Astrocyte (in vitro differentiated cells and primary cell): Measurements from ENCODE around the gene LRRC74A.
"Not testable (repeated sequence)": the region's sequence is repeated elsewhere in the genome, so short reads cannot be mapped to it uniquely, and the experiment has no call there.

ENCODE experiments used
- EZH2 ChIP-seq: IDR thresholded peaks from 2 replicates; pipeline ENCODE4 v1.6.1; 2012; ENCODE audit warnings: mild to moderate bottlenecking, low read length, inconsistent platforms; ENCODE audit not compliant: insufficient read depth
- TF ChIP-seq, protein P1 (sequence below): IDR thresholded peaks from 2 replicates; pipeline ENCODE4 v1.5.1; 2011; ENCODE audit warnings: low read depth, mild to moderate bottlenecking, inconsistent platforms, low read length, moderate library complexity; ENCODE audit not compliant: insufficient read depth

DNA sequence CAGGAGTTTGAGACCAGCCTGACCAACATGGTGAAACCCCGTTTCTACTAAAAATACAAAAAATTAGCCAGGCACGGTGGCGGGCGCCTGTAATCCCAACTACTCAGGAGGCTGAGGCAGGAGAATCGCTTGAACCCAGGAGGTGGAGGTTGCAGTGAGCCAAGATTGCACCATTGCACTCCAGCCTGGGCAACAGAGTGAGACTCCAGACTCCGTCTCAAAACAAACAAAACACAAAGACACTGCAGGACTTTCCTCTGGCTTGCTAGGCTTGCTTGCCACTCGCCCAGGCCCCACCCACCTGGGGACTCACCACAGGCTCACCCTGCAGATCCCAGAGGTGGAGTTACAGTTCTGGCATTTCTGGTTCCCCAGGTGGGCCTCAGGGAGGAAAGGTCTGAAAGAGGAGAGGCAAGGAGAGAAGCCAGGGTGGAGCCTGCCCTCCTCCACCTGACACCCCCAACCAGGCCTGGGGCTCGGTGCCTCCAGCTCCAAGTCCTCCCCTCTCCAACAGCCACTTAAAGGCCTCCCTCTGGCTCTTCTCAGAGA, 88.4 kb downstream of the LRRC74A start:
- TF ChIP-seq, protein P1, sequence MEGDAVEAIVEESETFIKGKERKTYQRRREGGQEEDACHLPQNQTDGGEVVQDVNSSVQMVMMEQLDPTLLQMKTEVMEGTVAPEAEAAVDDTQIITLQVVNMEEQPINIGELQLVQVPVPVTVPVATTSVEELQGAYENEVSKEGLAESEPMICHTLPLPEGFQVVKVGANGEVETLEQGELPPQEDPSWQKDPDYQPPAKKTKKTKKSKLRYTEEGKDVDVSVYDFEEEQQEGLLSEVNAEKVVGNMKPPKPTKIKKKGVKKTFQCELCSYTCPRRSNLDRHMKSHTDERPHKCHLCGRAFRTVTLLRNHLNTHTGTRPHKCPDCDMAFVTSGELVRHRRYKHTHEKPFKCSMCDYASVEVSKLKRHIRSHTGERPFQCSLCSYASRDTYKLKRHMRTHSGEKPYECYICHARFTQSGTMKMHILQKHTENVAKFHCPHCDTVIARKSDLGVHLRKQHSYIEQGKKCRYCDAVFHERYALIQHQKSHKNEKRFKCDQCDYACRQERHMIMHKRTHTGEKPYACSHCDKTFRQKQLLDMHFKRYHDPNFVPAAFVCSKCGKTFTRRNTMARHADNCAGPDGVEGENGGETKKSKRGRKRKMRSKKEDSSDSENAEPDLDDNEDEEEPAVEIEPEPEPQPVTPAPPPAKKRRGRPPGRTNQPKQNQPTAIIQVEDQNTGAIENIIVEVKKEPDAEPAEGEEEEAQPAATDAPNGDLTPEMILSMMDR: not testable (repeated sequence)
- not testable (repeated sequence) for TF ChIP-seq EZH2
